Skin of body (tissue), 2 donors: Measurements from ENCODE around the gene PRKCH. TPM values are rescaled to one million over a fixed set of nuclear protein-coding genes. Genes with fewer than 3 reads are reported as not detected.
"Not testable (repeated sequence)": the region's sequence is repeated elsewhere in the genome, so short reads cannot be mapped to it uniquely, and the experiment has no call there.

Experiments used
- DNase-seq: peaks from one replicate; lab custom pipeline; 2025; lab: John Stamatoyannopoulos, UW
- total RNA-seq: library from RNA; depleted of rRNA; stranded (reverse); fragments of >200 nt; gene quantifications from one replicate; pipeline ENCODE4 v1.2.3, GENCODE V29; 2014

Gene PRKCH
- total RNA-seq, 1 donor from 2014 or later: 50.0 TPM

DNA sequence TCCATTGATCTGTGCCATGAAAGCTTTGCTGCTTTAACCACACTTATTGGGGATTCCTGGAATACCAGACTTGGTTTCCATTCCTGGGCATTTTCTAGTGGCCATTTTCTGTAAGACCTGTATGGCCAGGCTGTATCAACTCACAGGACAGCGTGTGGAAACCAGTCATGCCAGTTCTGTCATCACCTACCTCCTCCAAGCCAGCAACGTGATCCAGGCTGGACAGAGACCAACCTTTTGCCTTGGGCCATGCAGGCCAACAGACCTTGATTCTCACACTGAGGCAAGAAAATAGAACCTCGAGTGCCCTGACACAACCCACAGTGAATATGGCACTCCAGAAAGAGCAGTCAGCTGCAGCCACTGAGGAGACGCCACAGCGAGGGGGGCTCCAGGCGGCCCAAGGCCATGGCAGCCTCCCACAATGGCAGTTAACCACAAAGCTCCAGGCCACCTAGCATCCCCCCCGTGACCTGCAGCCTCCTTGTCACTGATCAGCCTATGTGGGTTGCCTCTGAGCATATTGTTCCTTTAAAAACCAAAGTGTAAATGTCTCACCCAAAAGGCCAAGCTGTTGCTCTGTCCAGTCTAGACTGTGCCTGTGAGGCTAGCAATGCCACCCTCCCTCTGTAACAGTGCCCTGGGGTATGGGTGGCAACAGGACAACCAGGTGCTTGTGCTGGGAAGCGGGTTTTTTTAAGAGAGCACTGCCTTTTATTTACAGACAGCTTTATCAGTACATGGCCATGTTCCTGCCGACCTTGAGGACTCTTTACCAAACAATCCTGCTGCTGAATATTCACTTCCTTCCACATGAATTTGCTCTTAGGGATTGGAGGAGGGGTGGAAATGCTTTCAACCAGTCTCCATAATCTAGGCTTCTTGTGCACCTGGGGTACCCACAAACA is 205.3 kb downstream of the PRKCH start:
- DNase-seq: no peak

- DNase-seq: no peak
Measured at GRCh38 chr14:61527325-61528100, 206.1 kb downstream of the PRKCH start.

- no peak for DNase-seq
Measured at GRCh38 chr14:61528591-61529021, 207.2 kb downstream of the PRKCH start.

GRCh38 chr14:61529360-61529759 is 208.0 kb downstream of the PRKCH start:
- not testable (repeated sequence) for DNase-seq

DNA sequence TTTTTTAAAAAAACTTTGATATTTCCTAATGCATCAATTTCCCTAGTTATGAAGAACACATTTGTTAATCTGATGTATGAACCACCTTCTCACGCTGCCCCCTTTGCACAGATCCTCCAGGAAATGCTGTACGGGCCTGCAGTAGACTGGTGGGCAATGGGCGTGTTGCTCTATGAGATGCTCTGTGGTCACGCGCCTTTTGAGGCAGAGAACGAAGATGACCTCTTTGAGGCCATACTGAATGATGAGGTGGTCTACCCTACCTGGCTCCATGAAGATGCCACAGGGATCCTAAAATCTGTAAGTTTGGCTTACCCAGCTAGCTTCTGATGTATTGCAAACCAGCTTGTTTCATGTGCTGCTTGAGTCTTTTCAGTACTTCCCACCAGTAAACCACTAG is 208.9 kb downstream of the PRKCH start:
- no peak for DNase-seq

- no peak for DNase-seq
Measured at GRCh38 chr14:61530896-61531295, 209.5 kb downstream of the PRKCH start.

GRCh38 chr14:61531465-61532122 is 210.2 kb downstream of the PRKCH start:
- DNase-seq: no peak

- no peak for DNase-seq
Measured at GRCh38 chr14:61532123-61532505, 210.7 kb downstream of the PRKCH start.

DNA sequence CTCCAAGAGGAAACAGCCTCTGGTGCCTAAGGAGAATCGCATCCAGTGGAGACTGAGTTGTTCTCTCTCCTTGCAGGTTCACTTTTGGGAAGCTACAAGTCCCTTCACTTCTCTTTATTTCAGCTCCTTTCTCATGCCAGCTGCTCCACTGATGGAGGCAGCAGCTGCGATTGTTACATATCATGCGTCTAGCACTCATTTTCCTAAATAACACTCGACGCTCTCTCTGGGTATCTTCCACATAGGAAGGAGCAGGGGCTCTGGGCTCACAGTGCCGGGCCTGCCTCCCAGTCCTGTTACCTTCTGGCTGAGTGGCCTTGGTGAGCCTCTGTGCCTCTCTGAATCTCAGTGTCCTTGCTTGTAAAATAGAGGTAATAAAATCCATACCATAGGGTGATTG is 211.4 kb downstream of the PRKCH start:
- no peak for DNase-seq

DNA sequence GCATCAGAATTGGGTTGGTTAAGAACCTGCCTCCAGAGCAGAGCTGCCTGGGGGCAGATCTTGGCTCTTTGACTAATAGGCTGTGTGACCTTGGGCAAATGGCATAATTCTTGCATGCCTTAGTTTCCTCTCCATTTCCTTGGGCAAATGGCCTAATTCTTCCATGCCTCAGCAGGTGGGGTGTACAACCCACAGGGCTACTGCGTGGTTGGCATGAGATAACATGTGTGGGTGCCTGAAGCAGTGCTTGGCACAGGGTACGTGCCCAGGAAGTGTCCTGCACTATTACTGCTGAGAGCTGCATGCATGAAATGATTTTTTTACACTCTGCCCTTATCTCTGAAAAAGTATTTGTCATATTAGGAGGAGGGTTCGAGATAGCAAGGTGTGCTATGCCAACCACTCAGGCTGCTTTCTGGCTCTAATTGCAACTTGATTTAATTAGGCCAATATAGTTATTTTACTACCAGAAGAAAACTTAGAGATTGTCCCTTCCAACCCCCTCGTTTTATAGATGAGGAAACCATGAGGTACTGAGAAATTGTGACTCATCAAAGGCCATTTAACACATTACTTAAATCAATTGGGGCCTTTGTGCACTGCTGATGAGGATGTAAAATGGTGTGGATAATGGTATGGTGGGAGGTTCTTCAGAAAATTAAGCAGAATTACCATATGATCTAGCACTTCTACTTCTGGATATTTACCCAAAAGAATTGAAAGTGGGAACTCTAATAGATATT is 212.3 kb downstream of the PRKCH start:
- DNase-seq: no peak

GRCh38 chr14:61535032-61535431 is 213.7 kb downstream of the PRKCH start:
- no peak for DNase-seq

DNA sequence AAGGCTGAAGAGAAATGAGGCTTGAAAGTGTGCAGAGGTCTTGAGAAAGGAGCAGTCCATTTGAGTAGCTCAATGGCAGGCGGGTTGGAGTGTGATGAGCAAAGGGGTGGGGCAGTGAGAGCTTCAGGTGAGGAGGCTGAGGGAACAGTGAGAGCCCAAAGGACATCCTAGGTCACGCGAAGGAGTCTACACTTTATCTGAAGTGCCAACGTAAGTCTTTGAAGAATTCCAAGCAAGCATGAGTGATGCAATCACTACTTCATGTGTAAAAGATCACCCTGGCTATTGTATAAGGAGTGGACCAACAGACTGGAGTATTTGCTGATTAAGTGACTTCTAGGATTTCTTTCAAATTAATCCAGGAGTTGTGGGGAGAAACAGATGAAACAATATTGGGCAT is 214.1 kb downstream of the PRKCH start:
- DNase-seq: no peak

- no peak for DNase-seq
Measured at GRCh38 chr14:61536661-61537562, 215.5 kb downstream of the PRKCH start.

DNA sequence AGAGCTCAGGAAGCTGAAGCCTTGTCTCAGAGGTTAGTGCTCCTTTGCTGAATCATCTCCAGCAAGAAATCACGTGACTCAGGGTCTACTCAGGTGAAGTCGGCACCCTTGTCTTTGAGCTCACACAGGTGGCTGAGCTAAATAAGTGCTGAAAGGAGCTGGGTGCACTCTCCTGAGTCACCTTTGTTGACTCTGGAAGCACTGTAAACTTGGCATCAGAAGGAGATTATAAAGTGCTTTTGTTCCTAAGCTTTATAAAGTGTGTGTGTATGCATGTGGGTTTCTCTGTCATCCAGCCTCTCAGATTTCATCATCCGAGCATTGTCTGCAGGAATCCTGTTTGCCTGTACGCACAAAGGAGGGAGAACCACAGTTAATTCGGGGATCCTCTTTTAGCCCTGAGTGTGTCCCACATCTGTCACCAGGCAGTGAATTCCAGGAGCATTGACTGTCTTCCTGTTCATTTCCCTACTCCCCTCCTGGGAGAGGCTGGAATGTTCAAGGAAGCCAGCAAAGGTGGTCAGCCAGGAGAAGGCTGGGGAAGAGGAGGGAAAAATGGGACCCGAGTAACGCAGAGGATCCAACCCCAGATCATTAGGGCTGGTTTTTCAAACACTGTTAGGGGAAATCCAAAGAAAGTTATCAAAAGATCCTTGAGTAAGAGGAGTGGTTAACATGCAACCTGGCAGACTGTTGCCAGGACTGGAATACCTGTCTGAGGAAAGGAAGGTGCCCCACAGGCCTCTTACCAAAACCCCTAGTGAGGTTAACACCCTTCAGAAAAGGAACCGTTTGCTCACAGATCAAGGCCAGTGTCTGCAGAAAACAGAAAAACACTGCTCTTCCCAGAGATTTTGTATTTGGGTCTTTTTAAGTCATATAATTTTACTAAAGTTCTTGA is 216.4 kb downstream of the PRKCH start:
- DNase-seq: no peak

GRCh38 chr14:61538464-61539022 is 217.2 kb downstream of the PRKCH start:
- DNase-seq: no peak

DNA sequence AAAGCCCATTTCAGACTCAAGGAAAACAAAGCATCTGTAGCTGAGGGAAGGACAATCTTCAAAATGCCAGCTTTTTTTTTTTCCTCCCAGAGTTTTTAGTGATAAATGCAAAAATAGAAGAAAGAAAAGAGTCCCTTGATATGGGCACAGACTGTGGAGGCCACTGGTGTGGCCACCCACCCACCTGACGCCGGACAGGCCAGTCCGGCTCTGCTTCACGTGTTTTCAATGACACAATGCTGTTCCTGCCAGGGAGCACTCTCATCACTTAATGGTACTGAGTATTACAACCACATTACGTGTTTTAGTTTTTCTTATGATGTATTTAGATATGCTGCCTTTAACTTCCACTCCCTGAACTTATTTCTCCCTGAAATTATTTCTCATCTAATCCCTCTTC is 218.3 kb downstream of the PRKCH start:
- DNase-seq: no peak

- no peak for DNase-seq
Measured at GRCh38 chr14:61540931-61541330, 219.6 kb downstream of the PRKCH start.

DNA sequence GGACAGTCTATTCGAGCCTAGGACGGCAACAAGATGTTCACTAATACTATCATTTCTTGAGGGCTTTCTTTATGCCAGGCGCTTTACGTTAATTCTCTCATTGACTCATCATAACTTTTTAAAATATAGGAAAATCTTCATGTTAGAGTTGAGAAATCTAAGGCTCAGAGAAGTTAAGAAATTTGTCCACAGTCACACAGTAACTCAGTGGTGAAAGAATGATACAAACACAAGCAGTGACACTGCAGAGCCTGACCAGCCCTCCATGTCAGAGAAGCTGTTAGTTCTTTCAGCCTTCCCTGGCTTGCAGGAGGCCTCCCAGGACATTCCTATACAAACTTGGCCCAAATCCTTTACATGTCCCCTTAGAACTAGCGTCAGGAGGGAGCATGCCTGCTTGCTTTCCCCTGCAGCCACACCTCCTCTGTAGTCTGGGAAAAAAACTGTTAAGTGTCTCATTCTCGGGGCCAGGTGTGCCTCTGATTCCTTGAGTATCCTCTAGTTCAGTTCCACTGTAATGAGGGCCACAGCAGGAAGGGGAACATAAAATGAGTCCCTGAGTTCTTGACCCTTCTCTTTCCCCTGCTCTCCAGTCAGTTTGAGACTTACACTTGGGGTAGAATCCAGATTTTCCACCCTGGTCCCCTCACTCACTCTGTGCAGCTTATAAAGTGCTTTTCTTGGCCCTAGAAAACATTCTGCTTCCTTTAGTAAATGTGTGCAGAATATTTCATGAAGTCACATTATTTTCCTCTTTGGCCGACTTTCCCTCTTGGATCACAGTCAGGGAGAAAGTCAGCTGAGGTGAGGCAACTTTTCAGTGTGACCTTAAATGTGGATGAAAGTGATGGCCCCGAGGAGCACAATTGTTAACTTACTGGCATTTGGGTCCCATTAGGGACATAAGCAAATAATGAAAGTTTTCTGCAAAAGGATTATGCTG is 221.7 kb downstream of the PRKCH start:
- no peak for DNase-seq
